ENCODE measurements around the gene GNG7.

GRCh38 chr19:2461751-2462634 lies 240.5 kb downstream of the GNG7 start:
- TF ChIP-seq CTCF (IDR thresholded peaks at IDR 0.05) (no peak), POLR2A (IDR thresholded peaks at IDR 0.05) (no peak)

All from right lobe of liver (tissue), 4 donors.